HG03175 (cell line): Measurements from ENCODE around the gene LRRC63.
A peak's percentile ranks its signal among the peaks of the same experiment; 100 is the strongest.
"Not testable (repeated sequence)": the region's sequence is repeated elsewhere in the genome, so short reads cannot be mapped to it uniquely, and the experiment has no call there.

Experiments used
- ATAC-seq: cut with Tn5 transposase; IDR thresholded peaks from one replicate; pipeline ENCODE4 v1.9.1; 2021; ENCODE audit warnings: mild to moderate bottlenecking, moderate library complexity; ENCODE audit not compliant: unreplicated experiment

The LRRC63 gene

DNA sequence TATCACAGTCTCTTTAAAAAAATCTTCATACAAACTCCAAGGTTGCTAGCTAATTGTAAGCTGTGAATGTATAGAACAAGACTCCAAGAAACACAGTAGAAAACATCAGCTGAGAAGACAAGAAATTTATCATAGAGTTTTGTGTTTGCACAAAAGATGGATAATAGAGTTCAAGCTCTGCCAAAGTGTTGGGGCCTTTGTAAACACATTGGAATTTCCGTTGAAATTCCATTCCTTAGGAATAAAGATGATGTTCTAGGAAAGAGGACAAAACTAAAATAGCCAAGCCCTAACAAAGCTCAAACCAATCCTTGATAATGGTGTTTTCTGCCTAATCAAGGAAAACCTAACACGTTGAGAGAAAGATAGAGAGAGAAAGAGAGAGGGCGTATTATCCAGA is 20.6 kb downstream of the LRRC63 start:
- ATAC-seq: no peak

DNA sequence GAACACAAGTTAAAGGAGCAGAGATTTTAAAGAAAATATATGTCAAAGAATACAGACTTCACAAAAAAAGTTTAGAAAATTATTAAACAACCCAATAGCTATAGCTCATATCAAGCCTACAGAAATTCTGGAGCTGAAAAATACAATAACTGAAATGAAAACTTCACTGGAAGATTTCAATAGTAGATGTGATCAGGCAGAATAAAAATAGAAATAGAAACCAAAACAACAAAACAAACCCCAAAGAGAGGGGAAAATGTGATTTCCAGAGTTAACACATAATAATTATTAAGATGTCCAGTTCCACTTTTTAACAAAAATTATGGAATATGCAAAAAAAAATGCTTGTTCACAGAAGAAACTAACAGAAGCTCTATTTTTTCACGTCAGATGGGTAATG is 23.6 kb downstream of the LRRC63 start:
- ATAC-seq: no peak

DNA sequence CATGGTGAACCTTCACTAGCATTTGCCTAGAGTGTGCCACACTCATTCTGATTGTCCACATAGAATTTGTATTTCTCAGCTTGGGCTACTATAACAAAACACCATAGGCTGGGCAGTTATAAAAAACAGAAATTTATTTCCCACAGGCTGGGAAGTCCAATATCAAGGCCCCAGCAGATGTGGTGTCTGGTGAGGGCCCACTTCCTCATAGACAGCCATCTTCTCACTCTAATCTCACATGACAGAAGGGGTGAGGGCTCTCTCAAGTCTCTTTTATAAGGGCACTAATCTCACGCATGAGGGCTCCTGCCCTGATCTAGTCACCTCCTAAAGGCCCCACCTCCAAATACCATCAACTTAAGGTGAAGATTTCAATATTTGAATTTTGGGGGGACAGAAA is 53.6 kb downstream of the LRRC63 start:
- no peak for ATAC-seq

DNA sequence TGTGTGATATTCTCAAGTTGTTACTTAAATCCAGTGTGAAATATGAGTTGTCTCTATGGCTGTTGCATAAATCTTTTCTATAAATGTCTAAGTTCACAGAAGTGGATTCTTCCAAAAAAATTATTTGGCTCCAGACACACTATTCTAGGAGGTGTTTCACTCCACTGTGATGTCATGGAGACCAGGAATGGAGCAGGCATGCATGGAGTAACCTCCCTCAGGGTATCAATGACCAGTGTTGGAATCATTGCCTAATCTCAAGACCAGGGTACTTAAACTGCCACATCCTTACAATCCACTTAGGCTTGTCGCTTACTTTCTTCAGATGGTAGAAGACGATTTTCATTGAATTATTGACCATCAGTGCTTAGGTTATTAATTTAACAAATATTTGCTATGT is 55.4 kb downstream of the LRRC63 start:
- ATAC-seq: no peak

DNA sequence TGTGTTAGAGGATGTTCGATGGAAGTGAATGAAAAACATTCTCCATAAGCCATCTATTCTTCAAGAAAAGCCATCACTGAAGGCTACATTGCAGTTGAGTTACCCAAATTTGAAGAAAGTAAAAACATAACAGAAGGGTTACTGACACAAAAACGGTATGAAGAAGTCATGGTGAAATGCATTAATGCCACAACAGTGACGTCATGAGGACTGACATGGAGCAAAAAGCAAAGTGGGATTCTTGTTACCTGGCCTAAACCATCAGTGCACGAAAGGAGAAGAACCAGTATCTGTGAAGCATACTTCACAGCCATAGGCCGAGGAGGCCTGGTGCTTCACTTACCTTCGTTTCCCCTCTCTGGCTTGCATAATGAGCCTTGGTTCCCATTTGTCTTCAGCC is 58.7 kb downstream of the LRRC63 start:
- ATAC-seq: no peak

DNA sequence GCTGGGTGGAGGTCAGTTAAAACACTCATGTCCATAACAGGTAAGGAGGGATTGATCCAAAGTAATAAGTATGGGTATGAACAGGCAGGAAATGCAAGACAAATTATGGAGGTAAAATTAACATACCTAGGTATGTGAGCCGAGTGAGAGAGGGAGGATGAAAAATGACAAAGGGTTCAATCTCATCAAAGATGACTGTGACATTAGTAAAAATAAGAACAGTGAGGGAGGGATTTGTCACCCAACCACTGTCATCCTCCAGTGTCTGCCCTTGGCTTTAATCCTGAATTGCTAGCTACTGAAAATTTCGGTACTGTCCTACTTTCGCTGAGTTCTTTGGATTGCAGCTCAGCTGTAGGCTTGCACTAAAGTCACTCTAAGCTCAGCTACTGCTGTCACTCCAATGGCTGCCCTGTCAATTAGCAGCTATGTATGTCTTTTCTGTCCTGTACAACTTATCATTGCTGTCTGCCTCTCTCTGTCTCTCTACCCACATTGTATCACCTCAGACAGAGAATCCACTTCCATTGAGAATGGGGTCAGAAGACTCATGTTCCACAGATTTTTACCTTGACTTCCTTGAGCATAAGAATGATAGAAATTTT is 62.5 kb downstream of the LRRC63 start:
- no peak for ATAC-seq

DNA sequence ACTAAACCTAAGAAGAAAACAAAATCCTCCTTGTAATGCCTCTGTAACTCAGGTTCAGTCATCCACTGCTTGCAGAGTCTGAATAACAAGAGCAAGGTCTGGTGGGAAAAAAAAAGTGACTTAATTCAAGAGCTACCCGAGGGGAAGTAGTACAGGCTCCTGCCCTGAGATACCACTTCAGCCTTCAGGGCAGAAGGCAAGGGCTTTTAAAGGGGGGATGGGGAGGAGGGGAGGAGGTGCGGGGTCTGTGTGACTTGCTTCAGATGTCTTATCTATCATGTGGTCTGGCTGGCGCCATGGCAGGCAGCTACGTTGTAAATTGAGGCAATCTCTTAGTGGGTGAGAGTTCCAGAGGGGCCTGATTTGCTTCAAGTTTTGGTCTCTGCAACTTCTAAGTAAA is 66.7 kb downstream of the LRRC63 start:
- ATAC-seq: no peak

DNA sequence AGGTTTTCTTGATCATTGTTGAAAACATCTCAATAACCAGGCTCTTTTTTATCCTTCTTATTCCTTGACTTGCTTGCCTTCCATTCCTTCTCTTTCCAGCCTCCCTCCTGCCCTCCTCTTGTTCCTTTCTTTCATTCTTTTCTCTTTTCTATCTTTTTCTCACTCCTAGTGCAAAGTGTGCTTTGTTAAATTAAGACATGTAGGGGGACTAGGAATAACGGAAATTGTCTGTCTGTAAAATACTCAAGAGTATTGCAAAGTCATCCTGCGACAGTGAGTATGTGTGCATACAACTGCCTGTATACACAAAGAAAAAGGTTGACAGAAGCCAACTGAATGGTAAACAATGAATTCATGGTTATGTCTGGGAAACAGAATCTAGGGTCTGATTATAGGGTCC is 70.1 kb downstream of the LRRC63 start:
- no peak for ATAC-seq

DNA sequence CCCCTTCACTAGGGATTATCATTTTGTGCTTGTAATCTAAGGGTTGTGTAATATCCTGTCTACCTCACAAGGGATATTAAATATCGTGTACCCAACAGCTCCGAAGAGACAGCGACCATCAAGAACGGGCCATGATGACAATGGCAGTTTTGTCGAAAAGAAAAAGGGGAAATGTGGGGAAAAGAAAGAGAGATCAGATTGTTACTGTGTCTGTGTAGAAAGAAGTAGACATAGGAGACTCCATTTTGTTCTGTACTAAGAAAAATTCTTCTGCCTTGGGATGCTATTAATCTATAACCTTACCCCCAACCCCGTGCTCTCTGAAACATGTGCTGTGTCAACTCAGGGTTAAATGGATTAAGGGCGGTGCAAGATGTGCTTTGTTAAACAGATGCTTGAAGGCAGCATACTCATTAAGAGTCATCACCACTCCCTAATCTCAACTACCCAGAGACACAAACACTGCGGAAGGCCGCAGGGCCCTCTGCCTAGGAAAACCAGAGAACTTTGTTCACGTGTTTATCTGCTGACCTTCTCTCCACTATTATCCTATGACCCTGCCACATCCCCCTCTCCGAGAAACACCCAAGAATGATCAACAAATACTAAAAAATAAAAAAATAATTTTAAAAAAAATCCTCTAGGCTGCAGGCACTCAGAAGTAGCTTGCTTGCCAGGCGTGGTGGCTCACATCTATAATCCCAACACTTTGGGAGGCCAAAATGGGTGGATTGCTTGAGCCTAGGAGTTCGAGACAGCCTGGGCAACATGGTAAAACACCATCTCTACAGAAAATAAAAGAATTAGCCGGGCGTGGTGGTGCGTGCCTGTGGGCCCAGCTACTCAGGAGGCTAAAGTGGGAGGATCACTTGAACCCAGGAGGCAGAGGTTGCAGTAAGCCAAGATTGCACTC is 72.4 kb downstream of the LRRC63 start:
- not testable (repeated sequence) for ATAC-seq

DNA sequence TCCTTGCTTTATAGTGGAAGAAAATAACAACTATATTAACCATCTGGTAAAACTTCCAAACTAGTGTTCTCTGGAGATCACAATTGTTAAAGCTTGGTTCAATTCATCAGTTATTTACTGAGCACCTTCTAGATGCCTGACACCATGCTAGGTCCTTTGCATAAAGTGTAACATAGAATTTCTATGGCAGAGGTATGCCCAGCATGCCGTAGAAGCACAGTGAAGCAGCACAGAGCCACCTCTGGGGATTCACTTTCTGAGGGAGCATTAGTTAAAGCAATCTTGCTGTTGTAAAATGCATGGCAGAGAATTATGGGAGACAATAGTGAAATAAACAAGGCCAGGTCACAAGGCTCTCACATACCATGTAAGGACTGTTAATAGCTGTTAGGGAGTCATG is 75.2 kb downstream of the LRRC63 start:
- no peak for ATAC-seq

DNA sequence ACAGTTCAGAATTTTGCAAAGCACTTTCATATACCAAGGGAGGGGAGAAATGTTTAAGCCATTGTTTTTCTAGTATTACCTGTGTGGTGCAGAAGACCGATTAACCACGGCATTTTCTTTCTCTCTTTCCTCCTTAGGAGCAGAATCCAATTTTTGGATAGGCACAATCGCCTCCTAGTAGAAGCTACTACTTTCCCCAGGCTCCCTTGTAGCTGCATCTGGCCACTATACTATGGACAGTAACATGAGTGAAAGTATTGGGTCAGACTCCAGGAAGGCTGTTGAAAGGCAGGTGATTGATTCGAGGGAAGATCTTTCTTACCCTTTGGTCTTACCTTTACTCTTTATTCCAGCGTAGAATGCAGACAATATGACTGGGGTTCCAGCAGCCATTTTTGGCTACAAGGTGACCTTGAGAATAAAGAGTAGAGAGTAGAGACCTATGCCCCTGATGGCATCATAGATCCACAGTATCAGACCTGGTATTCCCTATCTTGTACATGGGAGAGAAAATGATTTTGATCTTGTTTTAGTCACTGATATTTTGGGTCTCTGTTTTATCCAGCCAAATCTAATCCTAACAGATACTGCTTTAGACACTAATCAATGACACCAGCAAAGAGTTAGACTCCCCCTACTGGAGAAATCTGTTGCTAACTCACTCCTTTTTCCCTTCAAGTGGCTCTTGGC is 77.0 kb downstream of the LRRC63 start:
- ATAC-seq: peak; percentile 56

DNA sequence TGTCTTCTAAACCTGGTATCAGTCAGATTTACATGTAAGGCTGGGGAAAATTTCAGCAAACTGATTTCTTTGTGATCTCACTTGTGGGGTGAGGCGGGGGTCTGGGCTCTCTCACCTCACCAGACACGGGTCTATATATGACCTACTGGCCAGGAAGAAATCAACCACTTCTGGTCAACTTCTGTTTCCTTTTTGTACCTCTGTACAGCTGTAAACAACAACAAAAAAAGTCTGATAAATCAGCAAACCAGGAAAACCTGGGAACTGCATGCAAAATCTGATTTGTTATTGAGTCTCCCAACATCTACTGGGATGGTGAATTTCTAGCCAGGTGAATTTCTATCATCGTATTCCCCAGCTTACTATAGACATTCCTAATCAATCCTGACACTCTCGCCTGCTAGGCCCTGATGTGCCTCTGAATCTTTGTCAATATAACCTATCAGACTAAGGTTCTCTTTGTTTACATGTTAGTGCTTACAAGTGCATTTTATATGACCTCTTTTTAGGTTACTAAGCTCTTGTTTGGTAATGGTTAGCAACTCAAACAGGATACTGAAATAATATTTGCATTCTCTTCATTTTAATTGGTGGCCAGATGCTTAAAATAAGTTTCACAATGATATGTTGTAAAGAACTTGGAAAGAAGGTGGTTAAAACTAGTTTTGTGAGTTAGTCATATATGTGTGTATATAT is 77.7 kb downstream of the LRRC63 start:
- peak; percentile 20 for ATAC-seq

DNA sequence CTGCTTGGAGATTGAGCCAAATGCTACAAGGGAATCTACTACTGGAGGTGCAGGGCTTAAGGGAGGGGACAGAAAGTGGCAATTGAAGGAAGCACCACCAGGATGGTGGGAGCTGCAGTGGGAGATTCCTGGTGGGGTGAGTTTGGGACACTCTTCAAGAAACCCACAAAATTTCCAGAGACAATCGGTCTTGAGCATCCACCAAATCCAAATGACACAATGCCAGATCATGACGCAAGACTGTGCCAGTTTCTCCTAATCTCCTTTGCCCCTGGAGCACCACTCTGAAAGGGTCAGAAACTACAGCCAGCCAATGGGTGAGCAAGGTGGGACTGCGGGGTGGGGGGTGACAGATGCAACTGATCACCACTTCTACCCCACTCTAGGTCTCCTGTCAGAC is 78.7 kb downstream of the LRRC63 start:
- ATAC-seq: no peak

DNA sequence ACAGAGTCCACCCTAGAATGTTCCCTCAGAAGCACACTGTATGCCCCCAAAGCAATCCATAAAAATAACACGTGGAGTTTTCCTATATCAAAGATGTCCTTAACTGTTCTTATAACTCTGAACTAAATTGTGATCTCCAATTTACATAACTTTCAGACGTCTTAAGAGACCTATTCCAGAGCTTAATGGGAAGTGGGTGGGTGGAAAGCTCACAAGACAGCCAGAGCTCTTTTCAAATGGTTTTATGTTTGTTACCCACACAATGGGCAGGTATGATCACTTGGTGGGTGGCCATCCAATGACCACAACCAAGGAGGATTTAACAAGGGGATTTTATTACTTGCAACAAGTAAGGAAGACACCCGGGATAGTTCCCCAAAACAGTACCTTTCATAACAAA is 81.7 kb downstream of the LRRC63 start:
- ATAC-seq: no peak

DNA sequence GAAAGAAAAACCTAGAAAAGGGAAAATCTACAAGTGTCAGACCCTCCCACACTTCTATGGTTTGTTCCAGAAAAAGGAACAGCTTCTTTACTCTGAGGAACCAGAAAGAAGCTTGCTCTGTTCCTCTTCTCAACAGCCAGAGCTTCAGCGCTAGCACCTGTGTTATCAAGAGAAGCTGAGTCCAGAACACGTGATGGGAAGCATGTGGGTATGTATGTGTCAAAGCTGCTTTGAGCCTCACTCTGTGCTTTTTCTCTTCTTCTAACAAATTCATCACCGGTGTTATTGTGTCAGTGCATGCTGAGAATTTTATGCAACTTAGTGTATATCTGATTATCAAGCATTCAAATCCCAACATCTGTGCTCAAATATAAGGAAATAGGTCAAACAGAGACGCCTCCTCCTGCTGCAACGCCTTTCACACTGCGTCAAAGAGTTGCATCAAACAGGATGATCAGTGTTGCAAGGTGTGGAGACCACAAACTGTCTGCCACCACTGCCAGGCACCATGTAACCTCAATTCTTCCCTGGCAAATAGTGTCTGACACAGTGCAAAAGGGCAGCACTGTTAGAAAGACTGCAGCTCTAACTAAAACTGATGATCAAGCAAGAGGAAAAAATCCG is 83.9 kb downstream of the LRRC63 start:
- peak; percentile 59 for ATAC-seq

DNA sequence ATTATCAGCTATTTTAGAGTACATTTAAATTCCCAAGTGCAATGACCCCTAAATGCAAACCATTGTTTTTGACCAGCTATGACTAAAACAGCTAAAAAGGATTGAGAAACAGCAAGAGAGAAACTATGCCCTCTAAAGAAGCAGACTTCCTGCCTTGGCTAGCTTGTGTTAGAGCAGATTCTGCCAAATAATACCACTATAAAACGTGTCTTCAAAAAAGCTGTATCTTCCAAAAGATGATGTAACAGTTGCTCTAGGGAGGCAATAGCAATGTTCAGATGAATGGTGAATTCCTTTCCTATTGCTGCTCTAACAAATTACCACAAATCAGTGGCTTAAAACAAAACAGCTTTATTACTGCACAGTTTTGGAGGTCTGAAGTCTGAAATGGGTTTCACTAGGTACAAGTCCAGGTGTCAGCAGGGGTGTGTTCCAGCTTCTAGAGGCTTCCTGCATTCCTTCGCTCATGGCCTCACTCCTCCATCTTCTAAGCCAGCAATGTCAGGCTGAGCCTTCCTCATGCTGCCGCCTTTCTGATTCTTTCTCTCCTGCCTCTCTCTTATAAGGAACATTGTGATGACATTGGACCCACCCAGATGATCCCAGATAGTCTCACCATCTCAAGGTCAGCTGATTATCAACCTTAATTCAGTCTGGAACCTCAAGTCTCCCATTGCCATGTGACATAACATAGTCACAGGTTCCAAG is 84.5 kb downstream of the LRRC63 start:
- peak; percentile 31 for ATAC-seq

DNA sequence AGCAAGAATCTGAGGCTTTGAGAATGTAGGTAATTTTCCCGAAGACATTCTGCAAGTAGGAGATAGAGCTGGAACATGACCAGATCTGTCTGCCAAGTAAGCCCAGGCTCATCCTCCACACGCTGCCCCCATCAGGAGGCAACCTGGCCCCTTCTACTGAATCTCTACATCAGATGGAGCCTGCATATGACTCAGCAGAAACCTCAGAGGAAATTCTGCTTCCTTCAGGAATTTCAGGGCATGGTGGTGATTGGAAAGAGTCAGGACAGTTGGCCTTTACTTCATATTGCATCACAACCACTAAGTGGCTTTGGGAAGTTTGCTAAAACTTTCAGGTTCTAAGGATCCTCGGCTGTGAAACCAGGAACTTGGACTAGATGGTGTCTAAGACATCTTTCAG is 85.2 kb downstream of the LRRC63 start:
- ATAC-seq: no peak

DNA sequence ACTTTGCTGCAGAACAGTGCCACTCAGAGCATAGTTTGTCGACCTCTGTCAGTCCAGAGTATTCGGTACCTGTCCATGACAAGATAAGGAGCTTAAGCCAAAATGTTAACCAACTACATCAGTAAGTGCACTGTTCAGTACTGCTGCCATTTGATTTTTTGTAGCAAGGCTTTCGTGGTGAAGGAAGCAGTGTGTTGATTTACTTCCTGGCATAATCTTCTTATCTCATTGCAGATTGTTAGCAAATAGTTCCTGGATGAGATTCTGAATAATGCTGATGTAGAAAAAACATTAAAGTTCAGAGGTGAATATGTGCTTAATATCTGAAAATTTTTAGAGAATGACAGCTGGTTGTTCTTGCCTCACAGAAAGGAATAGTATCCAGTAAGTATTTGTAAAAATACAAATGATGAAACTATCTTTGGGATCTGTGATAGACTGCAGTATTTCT is 85.7 kb downstream of the LRRC63 start:
- no peak for ATAC-seq

DNA sequence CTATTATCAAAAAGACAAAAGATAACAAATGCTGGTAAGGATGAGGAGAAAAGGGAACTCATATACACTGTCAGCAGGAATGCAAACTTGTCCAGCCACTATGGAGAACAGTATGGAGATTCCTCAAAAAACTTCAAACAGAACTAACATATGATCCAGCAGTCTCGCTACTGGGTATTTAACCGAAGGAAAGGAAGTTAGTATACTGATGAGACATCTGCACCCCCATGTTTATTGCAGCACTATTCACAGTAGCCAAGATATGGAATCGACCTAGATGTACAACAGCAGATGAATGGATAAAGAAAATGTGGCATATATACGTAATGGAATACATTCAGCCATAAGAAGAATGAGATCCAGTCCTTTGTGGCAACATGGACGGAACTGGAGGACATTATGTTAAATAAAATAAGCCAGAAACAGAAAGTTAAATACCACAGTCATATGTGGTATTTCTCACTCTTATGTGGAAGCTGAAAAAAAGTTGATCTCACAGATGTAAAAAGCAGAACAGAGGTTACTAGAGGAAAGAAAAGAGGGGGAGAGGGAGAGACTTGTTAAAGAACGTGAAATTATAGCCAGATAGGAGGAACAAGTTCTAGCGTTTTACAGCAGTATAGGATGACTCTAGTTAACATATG is 92.1 kb downstream of the LRRC63 start:
- ATAC-seq: no peak

DNA sequence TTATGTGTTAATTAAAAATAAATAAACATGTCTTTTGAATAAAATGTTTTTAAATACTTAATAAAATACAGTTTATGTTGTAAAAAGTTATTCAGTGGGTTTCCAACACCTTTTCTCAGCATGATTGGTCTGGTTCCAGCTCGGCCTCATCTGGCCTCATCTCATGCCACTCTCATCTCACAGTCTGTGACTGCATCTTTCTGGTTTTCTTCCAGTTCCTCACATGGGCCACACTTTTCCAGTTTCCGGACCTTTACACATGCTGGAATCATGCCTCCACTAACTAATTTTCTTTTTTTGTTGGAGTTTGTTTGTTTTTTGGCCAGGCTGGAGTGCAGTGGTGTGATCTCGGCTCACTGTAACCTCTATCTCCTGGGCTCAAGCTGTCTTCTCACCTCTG is 92.8 kb downstream of the LRRC63 start:
- ATAC-seq: no peak
